Left ventricle myocardium inferior (tissue), 1 donor: ENCODE results near the gene ALS2CL. TPM values are rescaled to one million over a fixed set of nuclear protein-coding genes. Genes with fewer than 3 reads are reported as not detected.

Experiments used
- DNase-seq: peaks from one replicate; pipeline ENCODE4 v3.0.0-alpha.2; 2020
- H3K27ac ChIP-seq: fragments of 200-600 bp; replicated peaks from 2 replicates; pipeline ENCODE4 v1.8.0; 2021
- H3K27me3 ChIP-seq: fragments of 200-600 bp; 2 replicates; pipeline ENCODE4 v1.8.0; 2021; ENCODE audit warnings: low read depth
- H3K36me3 ChIP-seq: fragments of 200-600 bp; 2 replicates; pipeline ENCODE4 v1.8.0; 2021
- H3K4me1 ChIP-seq: fragments of 200-600 bp; 2 replicates; pipeline ENCODE4 v1.8.0; 2021
- H3K4me3 ChIP-seq: fragments of 200-600 bp; 2 replicates; pipeline ENCODE4 v1.8.0; 2021; ENCODE audit warnings: mild to moderate bottlenecking, moderate library complexity
- H3K9me3 ChIP-seq: fragments of 200-600 bp; replicated peaks from 2 replicates; pipeline ENCODE4 v1.8.0; 2021
- intact Hi-C: fragments of 100-400 bp; cut with micrococcal nuclease; formaldehyde crosslinking; loops from one replicate; pipeline ENCODE4 v1.11.0; 2022
- total RNA-seq: library from RNA; stranded (reverse); fragmentation: NEBNext Ultra II Directional; extraction: Animal tissue kit (Norgen Biotek cat#: 25700); gene quantifications from one replicate; pipeline ENCODE4 v1.2.1, GENCODE V29; 2021
- TF ChIP-seq, protein P1 (sequence below): fragments of 200-600 bp; IDR thresholded peaks from 2 replicates; pipeline ENCODE4 v1.8.0; 2021; ENCODE audit warnings: antibody characterized with exemption, mild to moderate bottlenecking, borderline replicate concordance
- donor health status: DM: no; HTN: yes; CAD: no; lungs with severe emphysema.

ALS2CL gene
- total RNA-seq, 1 donor from 2014 or later = 33.7 TPM

DNA sequence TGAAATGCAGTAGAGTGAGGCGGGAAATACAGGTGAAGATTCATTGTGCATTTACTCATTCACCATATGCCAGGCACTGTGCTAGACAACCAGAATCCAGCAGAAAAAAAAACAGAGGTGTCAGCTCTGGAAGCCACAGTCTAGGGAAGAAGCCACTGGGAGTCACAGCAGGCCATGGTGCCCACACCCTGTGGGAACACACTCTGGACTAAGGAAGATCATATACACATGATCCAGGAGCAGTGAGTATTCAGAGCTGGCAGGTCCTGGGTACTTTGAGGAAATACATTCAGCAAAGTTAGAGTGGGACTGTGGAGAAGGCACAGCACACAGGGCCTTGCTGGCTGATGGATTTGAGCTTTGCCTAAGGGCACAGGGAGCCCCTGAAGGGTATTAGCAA is 66.4 kb downstream of the ALS2CL start:
- peaks cover 19% of the 10 kb centered on the region for H3K4me1 ChIP-seq
- intact Hi-C loops = no loop called here
- H3K9me3 ChIP-seq = no peaks in the 10 kb centered on the region
- H3K4me3 ChIP-seq = no peak overlapping the region
- DNase-seq = no peak
- H3K27ac ChIP-seq = no peak overlapping the region
- TF ChIP-seq, protein P1, sequence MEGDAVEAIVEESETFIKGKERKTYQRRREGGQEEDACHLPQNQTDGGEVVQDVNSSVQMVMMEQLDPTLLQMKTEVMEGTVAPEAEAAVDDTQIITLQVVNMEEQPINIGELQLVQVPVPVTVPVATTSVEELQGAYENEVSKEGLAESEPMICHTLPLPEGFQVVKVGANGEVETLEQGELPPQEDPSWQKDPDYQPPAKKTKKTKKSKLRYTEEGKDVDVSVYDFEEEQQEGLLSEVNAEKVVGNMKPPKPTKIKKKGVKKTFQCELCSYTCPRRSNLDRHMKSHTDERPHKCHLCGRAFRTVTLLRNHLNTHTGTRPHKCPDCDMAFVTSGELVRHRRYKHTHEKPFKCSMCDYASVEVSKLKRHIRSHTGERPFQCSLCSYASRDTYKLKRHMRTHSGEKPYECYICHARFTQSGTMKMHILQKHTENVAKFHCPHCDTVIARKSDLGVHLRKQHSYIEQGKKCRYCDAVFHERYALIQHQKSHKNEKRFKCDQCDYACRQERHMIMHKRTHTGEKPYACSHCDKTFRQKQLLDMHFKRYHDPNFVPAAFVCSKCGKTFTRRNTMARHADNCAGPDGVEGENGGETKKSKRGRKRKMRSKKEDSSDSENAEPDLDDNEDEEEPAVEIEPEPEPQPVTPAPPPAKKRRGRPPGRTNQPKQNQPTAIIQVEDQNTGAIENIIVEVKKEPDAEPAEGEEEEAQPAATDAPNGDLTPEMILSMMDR = no peak
- no peaks in the 10 kb centered on the region for H3K27me3 ChIP-seq
- H3K36me3 ChIP-seq = no peaks in the 10 kb centered on the region

DNA sequence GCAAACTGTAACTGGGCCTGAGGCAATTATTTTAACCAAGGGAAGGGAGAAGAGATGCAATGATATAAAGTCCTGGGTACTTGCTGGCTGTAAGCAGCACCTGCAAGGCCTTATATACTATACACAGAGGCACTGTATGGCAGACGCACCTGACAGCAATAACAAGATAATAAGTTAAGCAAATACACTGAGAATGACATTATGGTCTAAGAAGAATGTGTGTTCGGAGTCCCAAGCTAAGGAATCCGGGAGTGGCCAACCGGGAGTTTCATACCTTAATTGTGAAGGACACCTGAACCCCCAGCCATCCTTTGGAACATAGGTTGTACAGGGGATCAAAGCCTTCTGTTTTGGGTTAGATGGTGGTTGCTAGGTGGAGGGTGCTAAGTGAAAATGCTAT is 67.4 kb downstream of the ALS2CL start:
- intact Hi-C loops = no loop called here
- Histone ChIP-seq H3K4me1 (peaks cover 19% of the 10 kb centered on the region), H3K27me3 (no peaks in the 10 kb centered on the region), H3K36me3 (no peaks in the 10 kb centered on the region), H3K27ac (no peak overlapping the region), H3K9me3 (no peaks in the 10 kb centered on the region), H3K4me3 (no peak overlapping the region)
- TF ChIP-seq, protein P1 = no peak
- no peak for DNase-seq

DNA sequence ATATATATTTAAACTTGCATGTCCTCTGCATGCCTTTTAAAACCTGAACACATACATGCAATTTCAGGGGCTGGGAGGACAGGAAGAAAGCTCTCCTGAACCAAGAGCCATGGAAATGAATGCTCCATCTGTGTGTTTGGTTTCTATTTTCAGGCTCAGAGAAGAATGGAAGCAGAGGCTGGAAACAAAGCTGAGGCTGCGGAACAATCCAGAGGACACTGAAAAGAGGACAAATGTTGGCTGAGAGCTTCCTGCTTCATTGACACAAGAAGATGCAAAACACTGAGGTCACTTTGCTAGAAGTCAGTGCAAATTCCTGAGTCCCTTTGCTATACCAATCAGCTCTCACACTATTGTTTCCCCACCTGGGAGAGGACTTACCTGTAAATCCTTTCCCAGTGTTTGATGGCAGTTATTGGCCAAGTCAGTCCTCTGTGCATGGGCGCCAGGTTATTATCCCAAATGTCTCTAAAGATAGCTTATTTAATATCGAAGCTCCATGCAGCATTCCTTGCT is 68.4 kb downstream of the ALS2CL start:
- intact Hi-C loops = no loop called here
- Histone ChIP-seq H3K27me3 (no peaks in the 10 kb centered on the region), H3K4me1 (peaks cover 17% of the 10 kb centered on the region), H3K36me3 (no peaks in the 10 kb centered on the region), H3K9me3 (no peaks in the 10 kb centered on the region), H3K4me3 (no peak overlapping the region), H3K27ac (no peak overlapping the region)
- DNase-seq = no peak
- TF ChIP-seq, protein P1 = no peak

DNA sequence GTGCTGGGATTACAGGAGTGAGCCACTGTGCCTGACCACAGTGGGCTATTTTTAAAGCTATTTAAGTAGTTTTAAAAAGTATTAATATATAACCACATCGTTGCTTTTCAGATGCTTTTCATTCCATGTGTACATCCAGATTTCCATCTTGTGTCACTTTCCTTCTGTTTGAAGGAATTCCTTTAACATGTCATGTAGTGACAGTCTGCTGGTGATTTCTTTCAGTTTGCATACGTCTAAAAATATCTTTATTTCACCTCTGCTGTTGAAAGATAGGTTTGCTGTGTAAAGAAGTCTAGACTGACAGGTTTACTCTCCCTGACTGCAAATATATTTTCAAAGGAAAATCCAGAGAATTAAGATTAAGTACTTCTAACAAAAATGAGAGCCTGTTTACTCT is 68.9 kb downstream of the ALS2CL start:
- no peaks in the 10 kb centered on the region for H3K9me3 ChIP-seq
- TF ChIP-seq, protein P1 = no peak
- peaks cover 17% of the 10 kb centered on the region for H3K4me1 ChIP-seq
- intact Hi-C loops = no loop called here
- no peak overlapping the region for H3K27ac ChIP-seq
- H3K36me3 ChIP-seq = no peaks in the 10 kb centered on the region
- no peaks in the 10 kb centered on the region for H3K27me3 ChIP-seq
- no peak overlapping the region for H3K4me3 ChIP-seq
- DNase-seq = no peak

DNA sequence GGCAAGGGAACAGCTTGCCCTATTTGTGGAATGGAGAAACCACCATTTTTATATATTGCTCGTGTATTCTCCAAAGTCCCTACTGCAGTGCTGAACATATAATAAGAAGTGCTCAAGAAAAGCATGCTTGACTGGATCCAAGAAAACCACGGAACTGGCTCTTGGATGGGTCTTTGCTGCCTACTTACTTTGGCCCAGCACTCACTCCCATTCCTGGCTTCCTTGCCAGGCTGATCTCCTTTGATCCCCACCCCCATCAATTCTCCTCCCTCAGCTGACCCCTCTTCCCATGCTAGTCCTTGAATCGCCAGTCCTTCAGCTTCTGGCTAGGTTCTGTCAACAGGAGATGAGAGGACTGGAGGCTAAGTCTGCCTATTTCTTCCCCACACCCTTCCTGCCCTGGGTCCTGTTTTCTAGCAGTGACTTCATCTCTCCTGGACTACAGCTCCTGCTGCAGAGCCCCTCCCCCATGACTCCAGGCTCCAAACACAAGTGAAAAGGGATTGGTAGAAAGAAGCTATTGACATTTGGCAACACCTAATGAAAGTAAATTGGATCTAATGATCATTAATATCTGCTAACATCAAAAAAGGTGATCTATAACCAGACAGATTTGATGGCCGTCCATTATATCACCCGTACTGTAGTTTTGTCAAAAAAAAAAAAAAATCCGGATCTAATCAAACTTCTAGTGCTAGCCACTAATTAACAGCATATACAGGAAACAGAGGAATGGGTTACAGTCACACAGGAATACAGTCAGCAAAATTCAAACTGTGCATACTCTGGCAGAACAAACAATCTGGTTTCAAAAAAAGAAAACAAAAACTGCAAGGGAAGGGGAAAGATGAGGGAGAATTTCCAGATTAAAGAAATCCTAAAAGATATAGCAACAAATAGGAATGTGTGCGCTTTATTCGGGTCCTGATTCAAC is 73.4 kb downstream of the ALS2CL start:
- no peak for DNase-seq
- Histone ChIP-seq H3K4me1 (peaks cover 9% of the 10 kb centered on the region), H3K27me3 (no peaks in the 10 kb centered on the region), H3K36me3 (no peaks in the 10 kb centered on the region), H3K9me3 (no peaks in the 10 kb centered on the region), H3K27ac (no peak overlapping the region), H3K4me3 (no peak overlapping the region)
- TF ChIP-seq, protein P1 = no peak
- intact Hi-C loops = no loop called here

Other genes starting within 250 kb of the ALS2CL start
- 2.7 TPM for gene LTF, start 228.8 kb downstream of the ALS2CL start, total RNA-seq
- gene RTP3, start 195.7 kb downstream of the ALS2CL start, total RNA-seq = not detected
- 114 TPM for gene LRRC2, start 127.4 kb downstream of the ALS2CL start, total RNA-seq
- gene FAM240A, start 81.2 kb downstream of the ALS2CL start, total RNA-seq = not detected
- gene TMIE, start 7.7 kb upstream of the ALS2CL start, total RNA-seq = 1.5 TPM
- gene PRSS50, start 24.2 kb upstream of the ALS2CL start, total RNA-seq = 0.22 TPM
- gene MYL3, start 169.8 kb upstream of the ALS2CL start, total RNA-seq = 7,440 TPM
- 6.4 TPM for gene PTH1R, start 184.0 kb upstream of the ALS2CL start, total RNA-seq